Measurements from ENCODE around the gene TMEM260.
A peak's percentile ranks its signal among the peaks of the same experiment; 100 is the strongest.

The TMEM260 gene

GRCh38 chr14:56579345-56580220, at the start of gene TMEM260:
TMEM260 (plus strand) TSS chr14:56579798; CDS start chr14:56579915, 117 bp downstream.
- peak; percentile 90 for DNase-seq (ENCODE audit: low spot score)

- DNase-seq (ENCODE audit: low spot score): no peak
These were observed 47.1 kb upstream of the TMEM260 start for GRCh38 chr14:56532546-56532945.

GRCh38 chr14:56534656-56535055, 44.9 kb upstream of the TMEM260 start:
- no peak for DNase-seq (ENCODE audit: low spot score)

GRCh38 chr14:56539862-56540261, 39.7 kb upstream of the TMEM260 start:
- no peak for DNase-seq (ENCODE audit: low spot score)

- DNase-seq (ENCODE audit: low spot score): no peak
These were observed 36.2 kb upstream of the TMEM260 start for GRCh38 chr14:56543436-56543835.

GRCh38 chr14:56549721-56550120, 29.9 kb upstream of the TMEM260 start:
- no peak for DNase-seq (ENCODE audit: low spot score)

GRCh38 chr14:56552615-56553014, 27.0 kb upstream of the TMEM260 start:
- DNase-seq (ENCODE audit: low spot score): no peak

- DNase-seq (ENCODE audit: low spot score): no peak
These were observed 25.3 kb upstream of the TMEM260 start for GRCh38 chr14:56554301-56554700.

- peak; percentile 40 for DNase-seq (ENCODE audit: low spot score)
These were observed 23.6 kb upstream of the TMEM260 start for GRCh38 chr14:56555921-56556570.

GRCh38 chr14:56559182-56559581, 20.4 kb upstream of the TMEM260 start:
- DNase-seq (ENCODE audit: low spot score): no peak

GRCh38 chr14:56561606-56562005, 18.0 kb upstream of the TMEM260 start:
- no peak for DNase-seq (ENCODE audit: low spot score)

- DNase-seq (ENCODE audit: low spot score): no peak
These were observed 16.7 kb upstream of the TMEM260 start for GRCh38 chr14:56562883-56563282.

GRCh38 chr14:56569174-56569573, 10.4 kb upstream of the TMEM260 start:
- DNase-seq (ENCODE audit: low spot score): no peak

GRCh38 chr14:56570295-56570694, 9.3 kb upstream of the TMEM260 start:
- no peak for DNase-seq (ENCODE audit: low spot score)

GRCh38 chr14:56580221-56580711, 668 bp downstream of the TMEM260 start:
- peak; percentile 7 for DNase-seq (ENCODE audit: low spot score)

GRCh38 chr14:56581041-56581727, 1.6 kb downstream of the TMEM260 start:
- no peak for DNase-seq (ENCODE audit: low spot score)

- DNase-seq (ENCODE audit: low spot score): no peak
These were observed 6.0 kb downstream of the TMEM260 start for GRCh38 chr14:56585461-56586084.

GRCh38 chr14:56587701-56588100, 8.1 kb downstream of the TMEM260 start:
- no peak for DNase-seq (ENCODE audit: low spot score)

- DNase-seq (ENCODE audit: low spot score): no peak
These were observed 10.9 kb downstream of the TMEM260 start for GRCh38 chr14:56590535-56590960.

GRCh38 chr14:56592746-56593544, 13.3 kb downstream of the TMEM260 start:
- DNase-seq (ENCODE audit: low spot score): no peak

- no peak for DNase-seq (ENCODE audit: low spot score)
These were observed 14.8 kb downstream of the TMEM260 start for GRCh38 chr14:56594428-56594827.

Measured in LoVo (cell line).